ENCODE results near the gene FKBP9. TPM values are rescaled to one million over a fixed set of nuclear protein-coding genes. Genes with fewer than 3 reads are reported as not detected.

FKBP9 gene
- total and polyA plus RNA-seq, 2 of the 4 experiments (the other 2 are of a cell fraction): 126 to 191 TPM

GRCh38 chr7:32914184-32914583, 43.1 kb upstream of the FKBP9 start:
- no peak overlapping the region for H2BK20ac ChIP-seq (ENCODE audit: low read depth, low read length)
- H2AK9ac ChIP-seq (replicated peaks; ENCODE audit: low read depth, low read length, poor library complexity): no peak overlapping the region
- dilution Hi-C loops (cut with HindIII; ENCODE audit: low sequenced_read_pairs, unreplicated experiment): no loop called here
- no peak overlapping the region for H4K5ac ChIP-seq (ENCODE audit: low read depth, low read length)
- no peak overlapping the region for H2BK5ac ChIP-seq (ENCODE audit: low read depth, low read length, poor library complexity, severe bottlenecking)
- H3K9ac ChIP-seq (ENCODE audit: low read depth, low read length): no peak overlapping the region
- no peak overlapping the region for H2AFZ ChIP-seq (replicated peaks; ENCODE audit: low read length, poor library complexity)
- no CpG with 5 or more reads among the region's 1 CpG for WGBS, 2 experiments (ENCODE audit: extremely low coverage in 2 of 2, insufficient read length in 1 of 2)
- no peak overlapping the region for H2BK15ac ChIP-seq (ENCODE audit: low read depth, low read length)
- H3K4me2 ChIP-seq (ENCODE audit: low read depth, low read length): no peak overlapping the region
- H3K36me3 ChIP-seq (ENCODE audit: control insufficient read depth, insufficient read depth, low read length): peaks cover 28% of the 10 kb centered on the region
- H3K4me3 ChIP-seq (ENCODE audit: insufficient read depth, low read depth, low read length): no peak overlapping the region
- in situ Hi-C loops (cut with MboI; ENCODE audit: low sequenced_read_pairs): no loop called here
- no peak overlapping the region for H2AK5ac ChIP-seq (ENCODE audit: low read depth, low read length)
- ChIA-PET POLR2A (ENCODE audit: unreplicated experiment) (no interaction called here), CTCF (no interaction called here)
- H4K8ac ChIP-seq (ENCODE audit: low read depth in 2 of 2, low read length in 2 of 2): no peak overlapping the region
- H3K18ac ChIP-seq (ENCODE audit: low read depth, low read length): no peak overlapping the region
- H3K14ac ChIP-seq (replicated peaks; ENCODE audit: low read depth, low read length): no peak overlapping the region
- no peak overlapping the region for H3K4ac ChIP-seq (ENCODE audit: low read depth, low read length)
- 0 out of 2 replicates have a peak, but pooled peaks cover 3% of the 10 kb centered on the region for H3K9me1 ChIP-seq (ENCODE audit: insufficient read depth, low read length)
- no peaks in the 10 kb centered on the region for H3K9me3 ChIP-seq (ENCODE audit: control insufficient read depth, insufficient read depth, low read length)
- H3K56ac ChIP-seq (ENCODE audit: extremely low read depth, insufficient read depth, low read length): no peak overlapping the region
- TF ChIP-seq, protein P1, sequence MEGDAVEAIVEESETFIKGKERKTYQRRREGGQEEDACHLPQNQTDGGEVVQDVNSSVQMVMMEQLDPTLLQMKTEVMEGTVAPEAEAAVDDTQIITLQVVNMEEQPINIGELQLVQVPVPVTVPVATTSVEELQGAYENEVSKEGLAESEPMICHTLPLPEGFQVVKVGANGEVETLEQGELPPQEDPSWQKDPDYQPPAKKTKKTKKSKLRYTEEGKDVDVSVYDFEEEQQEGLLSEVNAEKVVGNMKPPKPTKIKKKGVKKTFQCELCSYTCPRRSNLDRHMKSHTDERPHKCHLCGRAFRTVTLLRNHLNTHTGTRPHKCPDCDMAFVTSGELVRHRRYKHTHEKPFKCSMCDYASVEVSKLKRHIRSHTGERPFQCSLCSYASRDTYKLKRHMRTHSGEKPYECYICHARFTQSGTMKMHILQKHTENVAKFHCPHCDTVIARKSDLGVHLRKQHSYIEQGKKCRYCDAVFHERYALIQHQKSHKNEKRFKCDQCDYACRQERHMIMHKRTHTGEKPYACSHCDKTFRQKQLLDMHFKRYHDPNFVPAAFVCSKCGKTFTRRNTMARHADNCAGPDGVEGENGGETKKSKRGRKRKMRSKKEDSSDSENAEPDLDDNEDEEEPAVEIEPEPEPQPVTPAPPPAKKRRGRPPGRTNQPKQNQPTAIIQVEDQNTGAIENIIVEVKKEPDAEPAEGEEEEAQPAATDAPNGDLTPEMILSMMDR (conservative IDR thresholded peaks at IDR 0.05; ENCODE audit: low read depth, low read length): no peak
- no peak for TF ChIP-seq SMC3 (IDR thresholded peaks at IDR 0.05; ENCODE audit: low read depth, low read length)
- TF ChIP-seq NFE2L2 (IDR thresholded peaks at IDR 0.05; ENCODE audit: low read depth, low read length): no peak
- no peak for TF ChIP-seq MXI1 (IDR thresholded peaks at IDR 0.05; ENCODE audit: borderline replicate concordance, low read depth, low read length)
- H4K20me1 ChIP-seq (ENCODE audit: insufficient read depth, low read length): no peaks in the 10 kb centered on the region
- ATAC-seq (ENCODE audit: low read depth) (no peak), DNase-seq (no peak)
- H2BK120ac ChIP-seq (ENCODE audit: low read depth, low read length): no peak overlapping the region
- no peaks in the 10 kb centered on the region for H3K4me1 ChIP-seq (ENCODE audit: control insufficient read depth, insufficient read depth, low read length)
- no TSS peak for BruUV-seq (replicated peaks)
- intact Hi-C loops (cut with micrococcal nuclease): no loop called here
- H3K23ac ChIP-seq (ENCODE audit: low read depth, low read length): no peak overlapping the region
- peaks cover 2 to 3% of the 10 kb centered on the region in 2 experiments; a peak in 1 of 4 replicates for H3K79me1 ChIP-seq (ENCODE audit: low read depth in 1 of 2, low read length in 2 of 2)
- H4K91ac ChIP-seq (ENCODE audit: insufficient read depth, low read depth, low read length): no peak overlapping the region
- H3K27me3 ChIP-seq (ENCODE audit: control insufficient read depth, insufficient read depth, low read length): no peaks in the 10 kb centered on the region
- H3K27ac ChIP-seq (ENCODE audit: insufficient read depth, low read length): no peak overlapping the region
